Endothelial cell of umbilical vein (primary cell): ENCODE results near the gene MAPT.

ENCODE experiments used
- EZH2 ChIP-seq: IDR thresholded peaks from 2 replicates; pipeline ENCODE4 v1.6.1; 2012; ENCODE audit warnings: borderline replicate concordance, low read depth, mild to moderate bottlenecking, moderate library complexity, low read length, inconsistent platforms; ENCODE audit not compliant: severe bottlenecking
- JUN ChIP-seq: IDR thresholded peaks from 2 replicates; pipeline ENCODE4 v1.6.1; 2011; ENCODE audit warnings: borderline replicate concordance, low read depth; ENCODE audit not compliant: insufficient read length, insufficient read depth
- MYC ChIP-seq: IDR thresholded peaks from one replicate; pipeline ENCODE4 v1.6.1; 2011; ENCODE audit warnings: mild to moderate bottlenecking, low read depth, low read length
- POLR2A ChIP-seq: IDR thresholded peaks from 2 replicates; pipeline ENCODE4 v1.6.1; 2012; ENCODE audit warnings: low read depth, mild to moderate bottlenecking, control low read depth, low read length
- POLR2AphosphoS5 ChIP-seq: IDR thresholded peaks from 2 replicates; pipeline ENCODE4 v1.6.1; 2012; ENCODE audit warnings: low read depth, mild to moderate bottlenecking, control low read depth, low read length, moderate library complexity; ENCODE audit not compliant: insufficient read depth
- TF ChIP-seq, protein P1 (sequence below), 2 donors: IDR thresholded peaks; 1 replicate in 1 of 2; 2 replicates in 1 of 2; pipeline ENCODE4 v1.5.1; 2011; ENCODE audit warnings: low read length in 2 of 2, mild to moderate bottlenecking in 2 of 2, moderate library complexity in 2 of 2, control low read depth in 1 of 2, inconsistent platforms in 1 of 2, low read depth in 1 of 2; ENCODE audit not compliant: insufficient read depth in 1 of 2; ENCODE audit errors: extremely low read depth in 1 of 2

DNA sequence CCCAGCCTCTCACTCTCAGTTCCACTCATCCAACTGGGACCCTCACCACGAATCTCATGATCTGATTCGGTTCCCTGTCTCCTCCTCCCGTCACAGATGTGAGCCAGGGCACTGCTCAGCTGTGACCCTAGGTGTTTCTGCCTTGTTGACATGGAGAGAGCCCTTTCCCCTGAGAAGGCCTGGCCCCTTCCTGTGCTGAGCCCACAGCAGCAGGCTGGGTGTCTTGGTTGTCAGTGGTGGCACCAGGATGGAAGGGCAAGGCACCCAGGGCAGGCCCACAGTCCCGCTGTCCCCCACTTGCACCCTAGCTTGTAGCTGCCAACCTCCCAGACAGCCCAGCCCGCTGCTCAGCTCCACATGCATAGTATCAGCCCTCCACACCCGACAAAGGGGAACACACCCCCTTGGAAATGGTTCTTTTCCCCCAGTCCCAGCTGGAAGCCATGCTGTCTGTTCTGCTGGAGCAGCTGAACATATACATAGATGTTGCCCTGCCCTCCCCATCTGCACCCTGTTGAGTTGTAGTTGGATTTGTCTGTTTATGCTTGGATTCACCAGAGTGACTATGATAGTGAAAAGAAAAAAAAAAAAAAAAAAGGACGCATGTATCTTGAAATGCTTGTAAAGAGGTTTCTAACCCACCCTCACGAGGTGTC is 131.3 kb downstream of the MAPT start:
- TF ChIP-seq, protein P1, sequence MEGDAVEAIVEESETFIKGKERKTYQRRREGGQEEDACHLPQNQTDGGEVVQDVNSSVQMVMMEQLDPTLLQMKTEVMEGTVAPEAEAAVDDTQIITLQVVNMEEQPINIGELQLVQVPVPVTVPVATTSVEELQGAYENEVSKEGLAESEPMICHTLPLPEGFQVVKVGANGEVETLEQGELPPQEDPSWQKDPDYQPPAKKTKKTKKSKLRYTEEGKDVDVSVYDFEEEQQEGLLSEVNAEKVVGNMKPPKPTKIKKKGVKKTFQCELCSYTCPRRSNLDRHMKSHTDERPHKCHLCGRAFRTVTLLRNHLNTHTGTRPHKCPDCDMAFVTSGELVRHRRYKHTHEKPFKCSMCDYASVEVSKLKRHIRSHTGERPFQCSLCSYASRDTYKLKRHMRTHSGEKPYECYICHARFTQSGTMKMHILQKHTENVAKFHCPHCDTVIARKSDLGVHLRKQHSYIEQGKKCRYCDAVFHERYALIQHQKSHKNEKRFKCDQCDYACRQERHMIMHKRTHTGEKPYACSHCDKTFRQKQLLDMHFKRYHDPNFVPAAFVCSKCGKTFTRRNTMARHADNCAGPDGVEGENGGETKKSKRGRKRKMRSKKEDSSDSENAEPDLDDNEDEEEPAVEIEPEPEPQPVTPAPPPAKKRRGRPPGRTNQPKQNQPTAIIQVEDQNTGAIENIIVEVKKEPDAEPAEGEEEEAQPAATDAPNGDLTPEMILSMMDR (IDR thresholded peaks at IDR 0.05; ENCODE audit: extremely low read depth in 1 of 2, insufficient read depth in 1 of 2, low read depth in 1 of 2, low read length in 2 of 2): no peak
- TF ChIP-seq EZH2 (no peak), POLR2AphosphoS5 (no peak), POLR2A (no peak), JUN (no peak), MYC (no peak)
